BLaER1 treated with 17β-estradiol and CSF1 and Interleukin-3, amounts not matched to agents 10 nM and 100 nM (cell line): ENCODE data around the gene COPS7B.

Experiments used
- H3K27ac ChIP-seq, 11 experiments: shearing (Covaris generic); formaldehyde crosslinking; 2 replicates each; pipeline ENCODE4 v1.8.1; 2022
- H3K27me3 ChIP-seq, 11 experiments: shearing (Covaris generic); formaldehyde crosslinking; 2 replicates each; pipeline ENCODE4 v1.8.1; 2022
- H3K36me3 ChIP-seq, 11 experiments: shearing (Covaris generic); formaldehyde crosslinking; 2 replicates each; pipeline ENCODE4 v1.8.1; 2022
- H3K4me1 ChIP-seq, 10 experiments: shearing (Covaris generic); formaldehyde crosslinking; 2 replicates each; pipeline ENCODE4 v1.8.1; 2022
- H3K4me2 ChIP-seq, 11 experiments: shearing (Covaris generic); formaldehyde crosslinking; 2 replicates each; pipeline ENCODE4 v1.8.1; 2022
- H3K4me3 ChIP-seq, 10 experiments: shearing (Covaris generic); formaldehyde crosslinking; 2 replicates each; pipeline ENCODE4 v1.8.1; 2022
- H3K9ac ChIP-seq, 11 experiments: shearing (Covaris generic); formaldehyde crosslinking; 2 replicates each; pipeline ENCODE4 v1.8.1; 2022
- H3K9me3 ChIP-seq, 11 experiments: shearing (Covaris generic); formaldehyde crosslinking; replicated peaks in 1 of 11; 2 replicates each; pipeline ENCODE4 v1.8.1; 2022
- H4K20me1 ChIP-seq, 11 experiments: shearing (Covaris generic); formaldehyde crosslinking; 2 replicates each; pipeline ENCODE4 v1.8.1; 2022
- Cebpa-rat ChIP-seq, 11 experiments: shearing (Covaris generic); IDR thresholded peaks; 2 replicates each; pipeline ENCODE4 v1.8.1; 2022

The COPS7B gene

DNA sequence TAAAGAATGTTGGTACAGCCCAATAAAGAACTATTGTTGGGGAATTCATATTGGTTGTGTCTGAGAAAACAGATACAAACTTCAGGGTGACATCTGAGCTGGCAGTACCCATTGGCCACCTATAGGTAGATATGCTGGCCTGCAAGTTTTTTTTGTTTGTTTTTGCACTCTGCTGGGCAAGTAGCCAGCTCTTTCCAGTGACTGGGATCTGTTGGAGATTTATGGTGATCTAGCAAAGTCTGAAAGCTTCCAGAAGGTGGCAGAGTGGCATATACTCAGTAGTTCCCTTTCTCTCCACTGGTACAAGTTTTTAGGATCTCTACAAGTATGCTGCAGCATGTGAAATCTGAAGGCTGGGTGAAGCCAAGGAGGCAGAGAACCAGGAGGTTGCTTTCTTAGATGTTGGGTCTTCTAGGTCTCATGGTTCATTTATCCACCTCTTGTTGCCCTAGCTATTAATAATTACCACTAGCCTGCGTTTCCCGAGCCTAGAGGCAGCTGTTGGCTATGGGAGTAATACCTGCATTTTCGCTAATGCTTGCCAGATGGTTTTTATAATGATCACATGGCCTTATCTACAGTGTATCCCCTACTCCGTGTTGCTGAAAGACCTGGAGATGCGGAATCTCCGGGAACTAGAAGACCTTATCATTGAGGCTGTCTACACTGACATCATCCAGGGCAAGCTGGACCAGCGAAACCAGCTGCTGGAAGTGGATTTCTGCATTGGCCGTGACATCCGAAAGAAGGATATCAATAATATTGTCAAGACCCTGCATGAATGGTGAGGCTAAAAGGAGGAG is 9.5 kb downstream of the COPS7B start:
- no peaks in the 10 kb centered on the region for H3K27me3 ChIP-seq
- no peak overlapping the region for H3K27ac ChIP-seq
- no peaks in the 10 kb centered on the region for H3K4me1 ChIP-seq
- peaks cover 95 to 100% (median 98%) of the 10 kb centered on the region in 11 experiments for H3K36me3 ChIP-seq
- H3K9ac ChIP-seq: no peak overlapping the region
- no peak for TF ChIP-seq Cebpa-rat (IDR thresholded peaks at IDR 0.05)
- no peaks in the 10 kb centered on the region for H3K9me3 ChIP-seq
- H4K20me1 ChIP-seq: peaks cover 4 to 75% (median 40%) of the 10 kb centered on the region in 11 experiments; a peak in 20 of 22 replicates
- no peak overlapping the region for H3K4me3 ChIP-seq
- no peak overlapping the region for H3K4me2 ChIP-seq

DNA sequence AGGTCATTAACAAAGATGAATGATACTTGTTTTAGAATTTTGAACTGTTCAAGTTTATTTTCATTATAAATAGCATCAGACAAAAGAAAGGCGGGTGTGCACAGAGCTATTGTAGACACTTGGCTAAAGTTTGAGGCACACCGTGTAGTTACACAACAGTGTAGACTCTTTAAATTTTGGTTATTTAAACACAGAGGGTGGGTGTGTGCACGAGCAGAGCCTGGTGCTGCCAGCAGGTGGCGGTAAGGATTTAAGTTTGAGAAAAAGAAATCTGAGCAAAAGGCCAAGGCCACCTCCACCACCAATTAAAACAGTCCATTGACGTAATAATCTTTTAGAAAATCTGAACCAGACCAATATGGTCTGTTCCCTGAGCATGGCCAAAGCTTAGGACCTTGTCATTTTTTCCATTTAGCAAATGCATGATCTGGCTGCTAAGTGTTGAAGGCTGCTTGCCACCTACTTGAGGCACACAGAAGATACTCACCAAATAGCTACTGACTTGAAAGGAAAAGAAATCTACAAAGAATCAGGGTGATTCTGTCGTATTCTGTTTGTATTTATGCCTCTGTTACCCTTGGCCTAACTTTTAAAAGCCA is 14.3 kb downstream of the COPS7B start:
- H3K9me3 ChIP-seq: no peaks in the 10 kb centered on the region
- H3K36me3 ChIP-seq: peaks cover 91 to 100% (median 98%) of the 10 kb centered on the region in 11 experiments
- H3K27me3 ChIP-seq: no peaks in the 10 kb centered on the region
- peaks cover 0 to 63% (median 33%) of the 10 kb centered on the region in 11 experiments; a peak in 19 of 22 replicates for H4K20me1 ChIP-seq
- no peak overlapping the region for H3K4me3 ChIP-seq
- no peak for TF ChIP-seq Cebpa-rat (IDR thresholded peaks at IDR 0.05)
- no peak overlapping the region for H3K4me2 ChIP-seq
- H3K9ac ChIP-seq: no peak overlapping the region
- H3K27ac ChIP-seq: no peak overlapping the region
- H3K4me1 ChIP-seq: no peaks in the 10 kb centered on the region

DNA sequence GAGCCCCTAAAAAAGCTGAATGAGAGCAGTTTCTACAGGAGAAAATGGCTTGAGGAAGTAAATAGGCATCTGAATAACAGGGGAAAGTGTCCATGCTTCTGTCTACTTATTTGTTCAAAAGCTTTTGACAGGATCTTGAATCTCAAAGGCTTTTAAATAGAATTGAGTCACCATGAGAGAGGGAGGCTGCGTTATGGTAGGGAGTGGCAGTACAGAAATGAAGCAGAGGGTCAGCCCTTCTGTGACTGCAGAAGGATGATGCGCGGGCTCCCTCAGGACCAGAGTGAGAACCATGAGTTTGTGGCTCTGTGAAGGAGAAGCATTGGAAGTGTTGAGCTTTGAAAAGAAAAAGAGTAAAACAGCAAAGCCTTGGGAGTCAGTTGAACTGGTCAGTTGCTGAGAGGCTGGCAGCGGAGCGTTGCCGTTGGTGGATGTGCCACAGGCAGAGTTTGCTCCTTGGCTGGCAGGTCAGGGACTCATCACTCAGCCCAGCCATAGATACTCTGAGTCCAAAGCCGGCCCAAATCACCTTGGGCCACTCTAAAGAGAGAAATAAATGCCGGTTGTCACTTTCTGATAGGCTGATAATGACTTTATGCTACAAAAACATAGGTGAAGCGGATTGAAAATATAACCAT is 17.4 kb downstream of the COPS7B start:
- H4K20me1 ChIP-seq: peaks cover 3 to 71% (median 41%) of the 10 kb centered on the region in 11 experiments; a peak in 19 of 22 replicates
- H3K4me1 ChIP-seq: no peaks in the 10 kb centered on the region
- H3K4me2 ChIP-seq: no peak overlapping the region
- TF ChIP-seq Cebpa-rat (IDR thresholded peaks at IDR 0.05): no peak
- no peak overlapping the region for H3K9ac ChIP-seq
- H3K36me3 ChIP-seq: peaks cover 92 to 99% (median 98%) of the 10 kb centered on the region in 11 experiments
- no peak overlapping the region for H3K4me3 ChIP-seq
- H3K9me3 ChIP-seq: no peaks in the 10 kb centered on the region
- no peaks in the 10 kb centered on the region for H3K27me3 ChIP-seq
- H3K27ac ChIP-seq: no peak overlapping the region

DNA sequence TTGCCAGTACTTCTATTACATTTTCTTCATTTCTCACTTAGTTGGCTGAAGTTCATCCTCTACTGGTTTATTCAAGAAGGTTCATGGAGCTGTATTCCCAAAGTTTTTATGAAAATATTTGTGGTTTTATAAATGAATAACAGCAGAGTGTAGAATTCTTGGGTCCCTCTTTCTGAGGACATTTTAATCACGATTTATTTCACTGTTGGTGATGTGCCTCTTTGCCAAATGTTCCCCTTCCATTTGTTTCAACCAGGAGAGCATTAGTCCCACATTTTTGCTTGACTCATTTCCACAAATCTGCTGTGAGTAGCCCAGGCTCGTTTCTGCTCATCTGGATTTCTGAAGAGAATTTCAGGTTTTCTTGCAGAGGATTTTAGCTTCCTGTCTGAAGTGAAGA is 20.8 kb downstream of the COPS7B start:
- Histone ChIP-seq H3K9ac (no peak overlapping the region; a peak in 1 of 22 replicates), H3K27me3 (no peaks in the 10 kb centered on the region), H3K27ac (no peak overlapping the region), H3K4me1 (no peaks in the 10 kb centered on the region), H3K9me3 (no peaks in the 10 kb centered on the region), H4K20me1 (peaks cover 3 to 45% (median 26%) of the 10 kb centered on the region in 11 experiments; a peak in 19 of 22 replicates), H3K36me3 (peaks cover 88 to 98% (median 97%) of the 10 kb centered on the region in 11 experiments), H3K4me2 (no peak overlapping the region), H3K4me3 (no peak overlapping the region)
- TF ChIP-seq Cebpa-rat (IDR thresholded peaks at IDR 0.05): no peak

DNA sequence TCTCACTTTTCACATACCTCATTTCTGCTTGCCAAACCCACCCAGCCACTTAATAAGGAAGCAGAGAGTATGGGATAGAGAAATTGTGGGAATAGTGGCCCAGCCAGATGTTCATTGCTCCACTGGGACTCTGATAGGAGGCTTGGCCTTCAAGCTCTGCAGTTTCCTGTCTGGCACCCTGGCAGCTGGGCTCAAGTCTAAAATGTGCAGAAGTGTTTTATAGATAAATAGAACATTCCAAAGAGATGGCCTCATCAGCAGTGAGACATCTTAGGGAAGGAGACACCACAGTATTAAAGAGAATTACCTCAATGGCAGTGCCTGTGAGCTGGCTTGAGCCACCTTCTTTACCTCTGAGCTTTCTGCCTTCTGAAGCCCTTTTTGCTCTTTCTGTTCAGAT is 24.7 kb downstream of the COPS7B start:
- Histone ChIP-seq H3K4me1 (no peaks in the 10 kb centered on the region), H3K4me3 (no peak overlapping the region), H3K27me3 (no peaks in the 10 kb centered on the region), H3K9ac (no peak overlapping the region), H4K20me1 (peaks cover 0 to 21% (median 4%) of the 10 kb centered on the region in 11 experiments; a peak in 11 of 22 replicates), H3K36me3 (peaks cover 87 to 98% (median 96%) of the 10 kb centered on the region in 11 experiments), H3K4me2 (no peak overlapping the region), H3K27ac (no peak overlapping the region), H3K9me3 (peaks cover 24 to 35% (median 29%) of the 10 kb centered on the region in 11 experiments)
- no peak for TF ChIP-seq Cebpa-rat (IDR thresholded peaks at IDR 0.05)

DNA sequence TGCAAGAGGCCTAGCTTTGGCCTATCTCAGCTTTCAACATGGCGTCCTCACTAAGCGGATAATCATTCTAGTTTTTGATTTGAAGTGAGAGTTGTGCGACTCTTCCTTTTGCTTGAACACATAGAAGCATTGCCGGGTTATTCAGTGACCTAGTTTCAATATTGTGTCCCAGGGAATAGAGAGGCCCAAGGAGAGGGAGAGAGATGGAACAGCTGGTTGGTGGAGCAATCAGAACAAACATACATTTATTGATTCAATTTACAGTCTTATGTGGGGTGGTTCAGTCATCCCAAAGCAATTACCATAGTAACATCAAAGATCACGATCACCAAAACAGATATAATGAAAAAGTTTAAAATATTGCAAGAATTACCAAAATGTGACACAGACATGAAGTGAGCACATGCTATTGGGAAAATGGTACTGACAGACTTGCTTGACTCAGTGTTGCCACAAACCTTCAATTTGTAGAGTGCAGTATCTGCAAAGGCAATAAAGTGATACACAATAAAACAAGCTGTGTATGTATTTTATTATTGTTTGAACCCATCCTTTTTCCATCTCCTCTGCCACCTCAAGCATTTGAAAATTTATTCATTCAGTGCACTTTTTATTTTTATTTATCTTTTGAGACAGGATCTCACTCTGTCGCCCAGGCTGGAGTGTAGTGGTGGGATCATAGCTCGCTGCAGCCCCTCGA is 30.2 kb downstream of the COPS7B start:
- Histone ChIP-seq H3K9me3 (peaks cover 29 to 42% (median 34%) of the 10 kb centered on the region in 11 experiments), H3K4me2 (no peak overlapping the region), H3K36me3 (peaks cover 34 to 51% (median 43%) of the 10 kb centered on the region in 11 experiments), H4K20me1 (no peaks in the 10 kb centered on the region), H3K27ac (no peak overlapping the region), H3K4me1 (no peaks in the 10 kb centered on the region), H3K27me3 (no peaks in the 10 kb centered on the region), H3K9ac (no peak overlapping the region), H3K4me3 (no peak overlapping the region)
- TF ChIP-seq Cebpa-rat (IDR thresholded peaks at IDR 0.05): no peak

DNA sequence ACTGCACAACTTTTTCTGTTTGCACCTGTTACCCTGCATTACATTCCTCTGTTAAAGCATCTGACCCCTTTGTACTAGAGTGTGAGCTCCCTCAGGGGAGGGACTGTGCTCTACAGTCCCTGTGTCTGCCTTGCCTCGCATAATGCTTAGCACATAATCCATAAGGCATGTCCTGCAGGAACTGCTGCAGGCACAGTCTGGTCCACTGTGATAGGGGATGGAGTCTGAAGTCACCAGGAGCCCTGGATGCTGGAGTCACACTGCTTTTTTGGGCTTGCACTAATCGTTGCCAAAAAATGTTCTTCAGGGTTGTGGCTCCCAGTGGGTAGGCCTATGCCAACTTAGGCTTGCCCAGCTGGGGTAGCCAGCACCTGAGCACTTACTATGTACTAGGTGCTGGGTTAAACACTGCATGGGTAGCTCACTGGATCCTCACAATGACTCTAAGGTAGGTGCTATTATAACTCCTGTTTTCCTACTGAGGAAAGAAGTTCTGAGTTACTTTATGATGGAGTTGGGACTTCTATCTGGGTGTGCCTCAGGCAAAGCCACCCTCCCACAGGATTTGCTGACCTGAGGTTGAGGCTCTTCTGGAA is 33.3 kb downstream of the COPS7B start:
- Histone ChIP-seq H3K36me3 (peaks cover 6 to 20% (median 13%) of the 10 kb centered on the region in 11 experiments; a peak in 20 of 22 replicates), H3K9me3 (peaks cover 29 to 43% (median 34%) of the 10 kb centered on the region in 11 experiments), H3K4me3 (no peak overlapping the region), H3K27ac (no peak overlapping the region), H4K20me1 (no peaks in the 10 kb centered on the region), H3K27me3 (no peaks in the 10 kb centered on the region), H3K4me2 (no peak overlapping the region), H3K4me1 (no peaks in the 10 kb centered on the region), H3K9ac (no peak overlapping the region)
- TF ChIP-seq Cebpa-rat (IDR thresholded peaks at IDR 0.05): no peak

DNA sequence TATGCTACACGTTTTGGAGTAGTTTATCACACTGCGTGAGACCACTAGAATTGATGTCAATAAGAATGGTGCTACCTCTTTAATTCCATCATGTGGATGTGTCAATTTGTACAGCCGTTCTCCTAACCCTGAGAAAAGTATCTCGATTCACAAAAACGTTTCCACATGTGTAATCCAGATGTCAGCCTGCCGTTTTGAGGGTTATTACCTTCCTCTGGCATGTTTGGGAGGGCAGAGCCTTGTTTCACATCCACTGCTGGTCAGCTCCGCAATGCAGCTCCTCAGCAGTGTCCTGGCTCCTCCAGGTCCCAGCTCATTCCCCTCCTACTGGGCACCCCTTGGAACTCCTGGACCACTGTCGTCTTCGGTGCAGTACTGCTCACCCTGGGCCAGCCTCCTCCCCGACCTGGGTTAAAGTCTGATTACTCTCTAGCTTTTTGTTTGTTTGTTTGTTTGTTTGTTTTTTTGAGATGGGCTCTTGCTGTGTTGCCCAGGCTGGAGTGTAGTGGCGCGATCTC is 34.6 kb downstream of the COPS7B start:
- peaks cover 0 to 11% (median 0%) of the 10 kb centered on the region in 11 experiments; a peak in 5 of 22 replicates for H3K36me3 ChIP-seq
- H3K9ac ChIP-seq: no peak overlapping the region
- H3K9me3 ChIP-seq: peaks cover 16 to 30% (median 22%) of the 10 kb centered on the region in 11 experiments
- no peak for TF ChIP-seq Cebpa-rat (IDR thresholded peaks at IDR 0.05)
- H3K27me3 ChIP-seq: no peaks in the 10 kb centered on the region
- H3K4me2 ChIP-seq: no peak overlapping the region
- H3K4me1 ChIP-seq: no peaks in the 10 kb centered on the region
- no peak overlapping the region for H3K4me3 ChIP-seq
- H3K27ac ChIP-seq: no peak overlapping the region
- H4K20me1 ChIP-seq: no peaks in the 10 kb centered on the region
